Keratinocyte (primary cell): ENCODE results near the gene TMEM54. TPM values are rescaled to one million over a fixed set of nuclear protein-coding genes. Genes with fewer than 3 reads are reported as not detected.

Experiments used
- DNase-seq: peaks from one replicate; pipeline ENCODE4 v3.0.0-alpha.2; 2011; ENCODE audit warnings: low read depth, missing footprints, low spot score
- FAIRE-seq: peaks from 2 replicates; lab custom pipeline; 2011; peaks lifted over from hg19 to GRCh38; lab: Jason Lieb, UNC
- H2AFZ ChIP-seq: 2 replicates; pipeline ENCODE4 v1.6.0; 2012; ENCODE audit warnings: low read length, control low read depth, inconsistent platforms; ENCODE audit not compliant: control insufficient read depth
- H3K27ac ChIP-seq: 2 replicates; pipeline ENCODE4 v1.5.1; 2011; ENCODE audit warnings: low read length; ENCODE audit not compliant: control insufficient read depth, insufficient read depth
- H3K27me3 ChIP-seq: 3 replicates; pipeline ENCODE4 v1.6.0; 2011; ENCODE audit warnings: low read length; ENCODE audit not compliant: control insufficient read depth, insufficient read depth; ENCODE audit errors: extremely low read depth
- H3K36me3 ChIP-seq, 2 experiments: 2 replicates in 1 of 2; 3 replicates in 1 of 2; pipeline ENCODE4 v1.5.1; 2011; ENCODE audit warnings: low read length in 2 of 2, mild to moderate bottlenecking in 1 of 2; ENCODE audit not compliant: control insufficient read depth in 2 of 2, insufficient read depth in 2 of 2; ENCODE audit errors: extremely low read depth in 1 of 2
- H3K4me1 ChIP-seq: 3 replicates; pipeline ENCODE4 v1.5.1; 2011; ENCODE audit warnings: low read length; ENCODE audit not compliant: control insufficient read depth, insufficient read depth; ENCODE audit errors: extremely low read depth
- H3K4me2 ChIP-seq: 3 replicates; pipeline ENCODE4 v1.6.0; 2011; ENCODE audit warnings: low read depth, low read length; ENCODE audit not compliant: control insufficient read depth, insufficient read depth; ENCODE audit errors: extremely low read depth
- H3K4me3 ChIP-seq, 3 experiments: fragments of 200-600 bp in 1 of 3; sonication (generic) in 1 of 3; 2 replicates in 2 of 3; 3 replicates in 1 of 3; pipeline ENCODE4 v1.5.1; 2011 to 2016; ENCODE audit warnings: low read length in 3 of 3, mild to moderate bottlenecking in 3 of 3, control low read depth in 2 of 3, inconsistent platforms in 1 of 3, low read depth in 1 of 3, mixed read lengths in 1 of 3, mixed run types in 1 of 3, moderate library complexity in 1 of 3; ENCODE audit not compliant: control insufficient read depth in 2 of 3, insufficient read depth in 2 of 3; ENCODE audit errors: extremely low read depth in 1 of 3
- H3K79me2 ChIP-seq: 2 replicates; pipeline ENCODE4 v1.6.0; 2012; ENCODE audit warnings: low read length; ENCODE audit not compliant: control insufficient read depth, insufficient read depth
- H3K9ac ChIP-seq: 3 replicates; pipeline ENCODE4 v1.6.0; 2011; ENCODE audit warnings: low read length; ENCODE audit not compliant: control insufficient read depth, insufficient read depth; ENCODE audit errors: extremely low read depth
- H3K9me1 ChIP-seq: 3 replicates; pipeline ENCODE4 v1.6.0; 2011; ENCODE audit warnings: low read length; ENCODE audit not compliant: control insufficient read depth, insufficient read depth; ENCODE audit errors: extremely low read depth
- H3K9me3 ChIP-seq: 2 replicates; pipeline ENCODE4 v1.5.1; 2012; ENCODE audit warnings: low read depth, low read length; ENCODE audit not compliant: control insufficient read depth
- H4K20me1 ChIP-seq: 3 replicates; pipeline ENCODE4 v1.6.0; 2011; ENCODE audit warnings: low read length; ENCODE audit not compliant: control insufficient read depth, insufficient read depth; ENCODE audit errors: extremely low read depth
- EZH2 ChIP-seq: IDR thresholded peaks from one replicate; pipeline ENCODE4 v1.6.1; 2012; ENCODE audit warnings: inconsistent platforms, mild to moderate bottlenecking, low read length, moderate library complexity
- dilution Hi-C: fragments of 300-500 bp; cut with MboI; formaldehyde crosslinking; loops from one replicate; pipeline ENCODE4 v1.7.0; 2020; ENCODE audit warnings: low sequenced_read_pairs; ENCODE audit not compliant: extremely low pct_ligation_motif_present
- polyA plus RNA-seq, 5 experiments: library from polyadenylated mRNA; depleted of rRNA in 3 of 5; stranded (reverse) in 3 of 5; stranded (forward) in 1 of 5; unstranded in 1 of 5; fragments of >200 nt; gene quantifications; 1 replicate in 1 of 5; 2 replicates in 3 of 5; 3 replicates in 1 of 5; pipeline versions ENCODE4 v1.2.1 to v1.2.3, GENCODE V29; 2011 to 2012; ENCODE audit warnings: missing spikeins in 2 of 5, low read depth in 1 of 5, low replicate concordance in 1 of 5
- TF ChIP-seq, protein P1 (sequence below), 3 experiments: IDR thresholded peaks in 1 of 3; conservative IDR thresholded peaks in 1 of 3; optimal IDR thresholded peaks in 1 of 3; 2 replicates in 2 of 3; 3 replicates in 1 of 3; pipeline versions ENCODE3 to v1.5.1; 2011; ENCODE audit warnings: low read length in 3 of 3, mild to moderate bottlenecking in 3 of 3, moderate library complexity in 2 of 3, control low read depth in 1 of 3, inconsistent platforms in 1 of 3; ENCODE audit not compliant: insufficient read depth in 2 of 3; ENCODE audit errors: extremely low read depth in 1 of 3

Gene TMEM54
- polyA plus RNA-seq, 1 donor (not counting 4 experiments of a cell fraction or from before 2014, with no cell fraction given), result 59.4 TPM

DNA sequence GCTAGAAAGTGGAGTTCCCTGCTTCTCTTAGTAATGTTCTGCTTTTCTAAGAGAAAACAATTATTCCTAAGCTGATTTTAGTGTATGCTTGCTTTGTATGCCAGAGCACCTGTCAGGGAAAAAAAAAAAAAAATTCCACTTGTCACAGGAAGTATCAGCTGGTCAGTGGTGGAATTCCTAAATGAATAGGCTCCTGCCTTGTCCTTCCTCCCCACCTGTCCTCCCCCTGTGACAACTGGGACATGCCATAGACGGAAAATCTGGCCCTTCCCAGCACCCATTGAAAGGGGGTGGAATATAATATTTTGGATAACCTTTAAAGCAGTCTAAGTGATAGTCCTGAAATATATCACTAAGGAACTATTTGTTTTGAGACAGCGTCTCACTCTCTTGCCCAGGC lies 41.3 kb downstream of the TMEM54 start:
- no peak overlapping the region for H3K27ac ChIP-seq
- no peak overlapping the region for H2AFZ ChIP-seq
- DNase-seq (no peak), FAIRE-seq (no peak)
- H3K4me1 ChIP-seq, result peaks cover 14% of the 10 kb centered on the region
- H3K36me3 ChIP-seq, result peaks cover 1 to 9% of the 10 kb centered on the region in 2 experiments
- no peaks in the 10 kb centered on the region for H3K9me1 ChIP-seq
- TF ChIP-seq EZH2, result no peak
- TF ChIP-seq, protein P1, sequence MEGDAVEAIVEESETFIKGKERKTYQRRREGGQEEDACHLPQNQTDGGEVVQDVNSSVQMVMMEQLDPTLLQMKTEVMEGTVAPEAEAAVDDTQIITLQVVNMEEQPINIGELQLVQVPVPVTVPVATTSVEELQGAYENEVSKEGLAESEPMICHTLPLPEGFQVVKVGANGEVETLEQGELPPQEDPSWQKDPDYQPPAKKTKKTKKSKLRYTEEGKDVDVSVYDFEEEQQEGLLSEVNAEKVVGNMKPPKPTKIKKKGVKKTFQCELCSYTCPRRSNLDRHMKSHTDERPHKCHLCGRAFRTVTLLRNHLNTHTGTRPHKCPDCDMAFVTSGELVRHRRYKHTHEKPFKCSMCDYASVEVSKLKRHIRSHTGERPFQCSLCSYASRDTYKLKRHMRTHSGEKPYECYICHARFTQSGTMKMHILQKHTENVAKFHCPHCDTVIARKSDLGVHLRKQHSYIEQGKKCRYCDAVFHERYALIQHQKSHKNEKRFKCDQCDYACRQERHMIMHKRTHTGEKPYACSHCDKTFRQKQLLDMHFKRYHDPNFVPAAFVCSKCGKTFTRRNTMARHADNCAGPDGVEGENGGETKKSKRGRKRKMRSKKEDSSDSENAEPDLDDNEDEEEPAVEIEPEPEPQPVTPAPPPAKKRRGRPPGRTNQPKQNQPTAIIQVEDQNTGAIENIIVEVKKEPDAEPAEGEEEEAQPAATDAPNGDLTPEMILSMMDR (optimal IDR thresholded peaks at IDR 0.05 in 1 of 3, IDR thresholded peaks at IDR 0.05 in 1 of 3, conservative IDR thresholded peaks at IDR 0.05 in 1 of 3; ENCODE audit: extremely low read depth in 1 of 3, insufficient read depth in 2 of 3, low read length in 3 of 3), result no peak
- no peaks in the 10 kb centered on the region for H3K9me3 ChIP-seq
- no peak overlapping the region for H3K4me2 ChIP-seq
- H3K4me3 ChIP-seq, result no peak overlapping the region
- no peaks in the 10 kb centered on the region for H4K20me1 ChIP-seq
- H3K79me2 ChIP-seq, result no peaks in the 10 kb centered on the region
- dilution Hi-C loops, result no loop called here
- no peaks in the 10 kb centered on the region for H3K27me3 ChIP-seq
- H3K9ac ChIP-seq, result no peak overlapping the region

DNA sequence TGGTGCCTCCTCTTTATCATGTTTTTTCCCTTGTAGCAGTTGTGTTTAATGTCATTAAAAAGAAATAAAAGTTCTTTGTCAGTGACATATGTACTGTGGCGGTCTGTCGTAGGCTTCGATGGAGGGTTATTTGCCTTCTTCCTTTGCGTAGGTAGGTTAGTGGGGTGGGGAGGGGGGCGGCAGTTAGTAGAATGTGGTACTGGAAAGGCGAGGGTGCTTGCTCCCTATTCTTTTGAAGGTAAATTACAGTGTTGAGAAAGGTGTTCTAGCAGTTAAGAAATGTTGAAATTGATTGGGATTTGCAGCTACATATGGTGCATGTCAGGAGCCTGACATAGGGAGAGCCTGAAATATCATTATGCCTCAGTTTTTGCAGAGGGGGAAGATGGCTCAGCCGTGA lies 42.4 kb downstream of the TMEM54 start:
- Histone ChIP-seq H3K9me1 (no peaks in the 10 kb centered on the region), H3K27ac (no peak overlapping the region), H3K36me3 (peaks cover 1 to 10% of the 10 kb centered on the region in 2 experiments), H3K4me3 (no peak overlapping the region), H2AFZ (no peak overlapping the region), H4K20me1 (no peaks in the 10 kb centered on the region), H3K27me3 (no peaks in the 10 kb centered on the region), H3K4me1 (peaks cover 14% of the 10 kb centered on the region), H3K4me2 (no peak overlapping the region), H3K9ac (no peak overlapping the region), H3K79me2 (no peaks in the 10 kb centered on the region), H3K9me3 (no peaks in the 10 kb centered on the region)
- FAIRE-seq, result no peak
- TF ChIP-seq, protein P1 (optimal IDR thresholded peaks at IDR 0.05 in 1 of 3, IDR thresholded peaks at IDR 0.05 in 1 of 3, conservative IDR thresholded peaks at IDR 0.05 in 1 of 3; ENCODE audit: extremely low read depth in 1 of 3, insufficient read depth in 2 of 3, low read length in 3 of 3), result no peak
- no peak for TF ChIP-seq EZH2
- DNase-seq, result no peak
- dilution Hi-C loops, result no loop called here
